ENCODE data around the gene CASS4.

DNA sequence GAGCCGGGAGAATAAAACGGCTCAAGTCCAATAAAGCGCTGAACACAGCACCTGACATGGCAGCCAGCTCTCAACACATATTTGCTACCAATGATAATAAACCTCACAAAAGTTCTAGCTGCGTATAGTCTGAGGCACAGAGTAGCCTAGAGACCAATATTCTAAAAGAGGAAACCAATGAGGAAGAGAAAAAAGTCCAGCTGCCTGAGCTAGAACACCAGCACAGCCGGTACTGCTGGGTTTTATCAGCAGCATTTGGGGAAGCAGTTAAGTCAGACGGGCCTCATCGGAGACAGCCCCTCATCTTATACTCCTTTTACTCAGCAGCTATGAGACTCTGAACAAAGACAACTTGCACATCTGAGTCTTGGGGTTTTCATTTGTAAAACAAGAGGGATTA lies 53.9 kb downstream of the CASS4 start:
- no peak for TF ChIP-seq CTCF (optimal IDR thresholded peaks at IDR 0.05 in 1 of 3, IDR thresholded peaks at IDR 0.05 in 1 of 3, conservative IDR thresholded peaks at IDR 0.05 in 1 of 3; ENCODE audit: extremely low read depth in 1 of 3, insufficient read depth in 2 of 3, low read length in 3 of 3)
- TF ChIP-seq EZH2 (IDR thresholded peaks at IDR 0.05; ENCODE audit: low read length), result no peak

Data from keratinocyte (primary cell).